HG03439 (cell line): Measurements from ENCODE around the gene SLC7A4.

ENCODE experiments used
- ATAC-seq: cut with Tn5 transposase; IDR thresholded peaks from one replicate; pipeline ENCODE4 v1.9.1; 2021; ENCODE audit warnings: mild to moderate bottlenecking, moderate library complexity; ENCODE audit not compliant: unreplicated experiment

Gene SLC7A4

GRCh38 chr22:20989323-20990138 is 42.8 kb downstream of the SLC7A4 start:
- ATAC-seq = no peak

- ATAC-seq = no peak
Measured at GRCh38 chr22:20988573-20989322, 43.6 kb downstream of the SLC7A4 start.

GRCh38 chr22:20987375-20987774 is 45.0 kb downstream of the SLC7A4 start:
- no peak for ATAC-seq

- ATAC-seq = no peak
Measured at GRCh38 chr22:20986365-20986764, 46.0 kb downstream of the SLC7A4 start.

GRCh38 chr22:20985720-20986119 is 46.6 kb downstream of the SLC7A4 start:
- ATAC-seq = no peak

GRCh38 chr22:20983081-20983771 is 49.1 kb downstream of the SLC7A4 start:
- no peak for ATAC-seq

- no peak for ATAC-seq
Measured at GRCh38 chr22:20982563-20982882, 49.8 kb downstream of the SLC7A4 start.

- ATAC-seq = peak; percentile 71
Measured at GRCh38 chr22:20981787-20982562, 50.4 kb downstream of the SLC7A4 start, which contains the start of gene LZTR1. LZTR1 (plus strand) TSS chr22:20982297; CDS start chr22:20982372, 75 bp downstream.

- ATAC-seq = no peak
Measured at GRCh38 chr22:20980938-20981722, 51.2 kb downstream of the SLC7A4 start.

- ATAC-seq = no peak
Measured at GRCh38 chr22:20980523-20980922, 51.8 kb downstream of the SLC7A4 start.

GRCh38 chr22:20979940-20980453 is 52.4 kb downstream of the SLC7A4 start:
- ATAC-seq = no peak

GRCh38 chr22:20979243-20979809 is 53.0 kb downstream of the SLC7A4 start:
- no peak for ATAC-seq
